NK-92 (cell line): Measurements from ENCODE around the gene SELPLG.
A peak's percentile ranks its signal among the peaks of the same experiment; 100 is the strongest.
"Not testable (repeated sequence)": the region's sequence is repeated elsewhere in the genome, so short reads cannot be mapped to it uniquely, and the experiment has no call there.

Source experiments
- DNase-seq: peaks from one replicate; lab custom pipeline; 2025; ENCODE audit not compliant: unreplicated experiment; lab: John Stamatoyannopoulos, UW

Gene SELPLG

GRCh38 chr12:108633534-108634248, at the start of gene SELPLG:
Gene SELPLG (minus strand): TSS chr12:108633894. CDS start chr12:108624307, 9,587 bp downstream.
- DNase-seq: peak; percentile 39

- DNase-seq: no peak
Measured at GRCh38 chr12:108681317-108681716, 47.6 kb upstream of the SELPLG start.

GRCh38 chr12:108679106-108679681, 45.5 kb upstream of the SELPLG start:
- DNase-seq: no peak

GRCh38 chr12:108678104-108678730, 44.5 kb upstream of the SELPLG start:
- no peak for DNase-seq

GRCh38 chr12:108677381-108677780, 43.7 kb upstream of the SELPLG start:
- no peak for DNase-seq

- no peak for DNase-seq
Measured at GRCh38 chr12:108676707-108677106, 43.0 kb upstream of the SELPLG start.

GRCh38 chr12:108675792-108676191, 42.1 kb upstream of the SELPLG start:
- no peak for DNase-seq

- DNase-seq: no peak
Measured at GRCh38 chr12:108672054-108672453, 38.4 kb upstream of the SELPLG start.

GRCh38 chr12:108671110-108671509, 37.4 kb upstream of the SELPLG start:
- DNase-seq: no peak

GRCh38 chr12:108670066-108670631, 36.5 kb upstream of the SELPLG start:
- DNase-seq: no peak

- no peak for DNase-seq
Measured at GRCh38 chr12:108668542-108668941, 34.8 kb upstream of the SELPLG start.

GRCh38 chr12:108668063-108668462, 34.4 kb upstream of the SELPLG start:
- DNase-seq: no peak

GRCh38 chr12:108667349-108667748, 33.7 kb upstream of the SELPLG start:
- DNase-seq: no peak

- DNase-seq: no peak
Measured at GRCh38 chr12:108666401-108666881, 32.7 kb upstream of the SELPLG start.

- DNase-seq: no peak
Measured at GRCh38 chr12:108665608-108666202, 32.0 kb upstream of the SELPLG start.

- no peak for DNase-seq
Measured at GRCh38 chr12:108664338-108665258, 30.9 kb upstream of the SELPLG start.

- no peak for DNase-seq
Measured at GRCh38 chr12:108663324-108664015, 29.8 kb upstream of the SELPLG start.

- not testable (repeated sequence) for DNase-seq
Measured at GRCh38 chr12:108658115-108658514, 24.4 kb upstream of the SELPLG start.

- DNase-seq: no peak
Measured at GRCh38 chr12:108657130-108657745, 23.5 kb upstream of the SELPLG start.
